NOMO-1 treated with dmso at 0.1 percent for 144 hours (cell line): Measurements from ENCODE around the gene RAD9A.

ENCODE experiments used
- DNase-seq: peaks from one replicate; lab custom pipeline; 2025; ENCODE audit not compliant: unreplicated experiment; lab: John Stamatoyannopoulos, UW

Gene RAD9A

GRCh38 chr11:67438158-67438902 lies 46.5 kb downstream of the RAD9A start:
- no peak for DNase-seq

GRCh38 chr11:67439321-67440228 lies 47.8 kb downstream of the RAD9A start:
- DNase-seq: no peak

GRCh38 chr11:67440229-67441097 lies 48.7 kb downstream of the RAD9A start:
- DNase-seq: no peak

DNA sequence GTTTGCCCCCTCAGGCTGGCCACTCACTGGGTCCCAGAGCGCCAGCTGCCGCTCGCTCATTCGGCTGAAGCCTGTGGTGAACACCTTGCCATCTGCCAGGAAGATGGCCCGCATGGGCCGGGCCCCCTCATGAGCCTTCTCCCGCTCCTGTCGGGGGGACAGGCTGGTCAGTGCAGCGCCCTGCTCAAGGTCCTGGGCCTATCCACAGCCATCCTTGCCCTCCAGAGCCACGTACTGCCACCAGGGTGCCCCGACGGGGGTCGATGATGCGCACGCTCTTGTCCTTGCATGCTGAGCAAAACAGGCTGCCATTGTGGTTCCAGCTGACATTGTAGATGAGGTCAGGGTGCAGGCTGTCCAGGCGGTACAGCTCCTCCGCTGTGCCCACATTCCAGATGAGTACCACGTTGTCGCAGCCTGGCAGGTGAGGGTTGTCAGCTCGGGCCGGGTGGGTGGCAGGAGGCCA lies 49.3 kb downstream of the RAD9A start:
- no peak for DNase-seq

DNA sequence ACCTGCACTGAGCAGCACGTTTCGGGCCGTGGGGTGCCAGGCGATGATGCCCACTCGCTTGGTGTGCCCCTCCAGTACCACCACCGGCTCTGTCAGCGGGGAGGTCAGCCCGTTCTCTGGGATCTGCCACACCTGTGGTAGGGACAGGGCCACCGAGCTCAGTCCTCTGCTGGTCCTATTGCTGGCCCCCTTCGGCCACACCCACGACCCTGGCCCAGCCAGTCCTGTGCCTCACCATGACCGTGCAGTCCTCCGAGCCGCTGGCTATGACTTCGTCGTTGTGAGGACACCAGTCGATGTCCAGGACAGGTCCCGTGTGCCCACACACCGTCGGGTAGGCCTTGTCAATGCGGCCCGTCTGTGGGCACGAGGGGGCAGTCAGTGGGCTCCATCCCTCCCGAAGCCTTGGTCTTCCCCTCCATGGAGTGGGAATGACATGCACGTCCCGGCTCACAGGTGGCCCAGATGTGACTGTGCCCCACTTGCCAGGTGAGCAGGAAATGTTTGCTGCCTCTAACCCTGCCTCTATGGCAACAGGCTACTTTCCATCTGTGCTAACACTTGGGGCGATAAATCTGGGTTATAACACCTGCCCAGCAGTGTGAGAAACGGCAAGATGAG lies 50.1 kb downstream of the RAD9A start:
- no peak for DNase-seq

DNA sequence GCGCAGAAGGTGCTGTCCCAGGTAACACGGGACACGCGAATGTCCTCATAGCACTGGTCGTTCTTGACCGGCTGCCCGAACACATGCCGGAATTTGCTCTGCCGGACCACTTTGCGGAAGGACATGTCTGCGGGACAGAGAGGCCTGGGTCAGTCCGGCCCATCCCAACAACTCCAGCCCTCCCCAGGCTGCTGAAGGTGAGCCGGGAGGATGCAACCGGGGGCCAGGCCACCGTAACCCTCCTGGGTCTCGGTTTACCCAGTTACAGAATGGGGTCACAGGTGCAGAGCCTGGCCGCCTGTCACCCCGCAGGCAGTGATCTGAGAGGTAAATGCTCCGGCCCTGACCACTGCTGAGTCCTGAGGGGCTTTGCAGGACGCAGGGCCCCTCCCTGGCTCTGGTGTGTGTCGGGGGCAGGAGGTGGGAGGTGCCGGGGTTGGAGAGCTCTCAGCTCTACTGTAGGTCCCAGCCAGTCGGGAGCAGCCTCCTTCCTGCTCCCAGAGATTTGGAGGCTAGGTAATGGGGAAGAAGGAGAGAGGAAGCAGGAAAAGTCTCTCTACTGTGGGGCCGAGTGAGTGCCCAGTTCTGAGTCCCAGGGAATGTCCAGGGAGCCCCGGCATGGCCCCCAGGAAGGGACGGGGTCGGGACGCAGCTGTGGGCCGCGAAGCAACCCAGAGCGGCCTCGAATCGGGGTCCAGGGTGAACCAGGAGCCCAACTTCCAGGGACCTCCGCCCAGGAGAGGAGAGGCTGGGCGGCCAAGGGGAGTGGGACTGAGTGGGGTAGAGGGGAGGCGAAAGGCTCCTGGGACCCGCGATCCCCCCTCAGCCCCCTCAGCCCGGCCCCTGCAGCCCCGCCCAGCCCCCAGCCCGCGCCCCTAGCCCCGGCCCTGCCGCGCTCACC lies 51.0 kb downstream of the RAD9A start:
- no peak for DNase-seq

DNA sequence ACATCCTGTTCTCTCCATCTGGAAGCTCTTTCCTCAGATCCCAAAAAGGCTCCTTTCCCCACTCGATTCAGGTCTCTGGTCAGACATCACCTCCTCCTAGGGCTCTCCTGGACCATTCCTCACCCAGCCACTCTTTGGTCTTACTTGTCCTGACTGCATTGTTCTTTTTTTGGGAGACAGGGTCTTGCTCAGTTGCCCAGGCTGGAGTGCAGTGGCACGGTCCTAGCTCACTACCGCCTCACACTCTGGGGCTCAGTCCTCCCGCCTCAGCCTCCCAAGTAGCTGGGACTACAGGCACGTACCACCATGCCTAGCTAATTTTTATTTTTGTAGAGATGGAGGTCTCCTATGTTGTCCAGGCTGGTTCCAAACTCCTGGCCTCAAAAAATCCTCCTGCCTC lies 53.7 kb downstream of the RAD9A start:
- no peak for DNase-seq
